Fibroblast of villous mesenchyme (primary cell): ENCODE results near the gene PALB2. TPM values are rescaled to one million over a fixed set of nuclear protein-coding genes. Genes with fewer than 3 reads are reported as not detected.
A peak's percentile ranks its signal among the peaks of the same experiment; 100 is the strongest.

ENCODE experiments used
- DNase-seq: peaks from one replicate; pipeline ENCODE4 v3.0.0-alpha.2; 2010; ENCODE audit warnings: low read depth
- H3K4me3 ChIP-seq: 2 replicates; pipeline ENCODE4 v1.5.1; 2011; ENCODE audit warnings: low read depth, mild to moderate bottlenecking, low read length
- total RNA-seq: library from RNA; depleted of rRNA; stranded (reverse); fragments of >200 nt; gene quantifications from 2 replicates; pipeline ENCODE4 v1.2.3, GENCODE V29; 2012
- TF ChIP-seq, protein P1 (sequence below): IDR thresholded peaks from 2 replicates; pipeline ENCODE4 v1.5.1; 2012; ENCODE audit warnings: low read depth, mild to moderate bottlenecking, low read length; ENCODE audit not compliant: insufficient read depth

The PALB2 gene
- 18.0 and 22.0 TPM in 2 replicates for total RNA-seq

DNA sequence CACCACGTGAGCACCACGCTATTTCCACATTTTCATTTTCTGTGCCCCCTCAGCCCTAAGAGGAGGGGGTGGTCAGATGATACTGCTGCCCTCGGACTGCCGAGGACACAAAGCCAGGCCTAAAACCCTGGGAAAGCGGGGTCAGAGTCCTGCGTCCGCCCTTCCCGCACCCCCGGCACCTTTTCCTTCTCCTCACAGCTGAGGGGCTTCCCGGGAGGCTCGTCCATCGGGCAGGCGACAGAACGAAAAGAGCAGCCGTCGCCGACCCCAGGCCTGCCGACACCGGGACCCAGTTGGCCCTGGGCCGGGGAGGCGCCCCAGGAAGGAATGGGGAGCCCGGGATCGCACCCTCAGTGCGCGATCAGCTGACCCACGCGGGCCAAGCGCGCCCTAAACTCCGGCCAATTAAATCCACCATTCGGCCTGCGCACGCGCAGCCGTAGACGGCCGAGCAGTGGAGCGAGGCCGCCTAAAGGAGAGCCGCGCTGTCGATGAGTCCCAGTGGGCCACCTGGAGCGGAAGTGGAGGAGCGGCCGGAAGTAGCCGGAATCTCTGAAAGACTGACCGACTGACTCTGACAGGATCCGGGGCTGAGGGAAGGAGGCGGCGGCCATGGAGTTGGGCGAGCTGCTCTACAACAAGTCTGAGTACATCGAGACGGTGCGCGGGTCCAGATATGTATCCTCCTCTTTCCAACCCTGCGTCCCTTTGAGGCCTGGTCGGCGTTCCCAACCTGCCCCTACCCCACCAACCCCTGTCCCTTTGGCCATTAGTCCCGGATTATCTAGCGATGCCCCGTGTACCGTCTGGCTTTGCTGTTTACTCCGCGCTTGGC is at the start of gene PALB2, which contains the start of gene DCTN5:
TSS of gene PALB2 (minus strand) at position 380 of the 835 bp plus-strand sequence. CDS start at position 227, 153 bp downstream.
TSS of gene DCTN5 (plus strand) at position 536 of the 835 bp plus-strand sequence. CDS start at position 613, 77 bp downstream.
- DNase-seq, result peak; percentile 94
- TF ChIP-seq, protein P1, sequence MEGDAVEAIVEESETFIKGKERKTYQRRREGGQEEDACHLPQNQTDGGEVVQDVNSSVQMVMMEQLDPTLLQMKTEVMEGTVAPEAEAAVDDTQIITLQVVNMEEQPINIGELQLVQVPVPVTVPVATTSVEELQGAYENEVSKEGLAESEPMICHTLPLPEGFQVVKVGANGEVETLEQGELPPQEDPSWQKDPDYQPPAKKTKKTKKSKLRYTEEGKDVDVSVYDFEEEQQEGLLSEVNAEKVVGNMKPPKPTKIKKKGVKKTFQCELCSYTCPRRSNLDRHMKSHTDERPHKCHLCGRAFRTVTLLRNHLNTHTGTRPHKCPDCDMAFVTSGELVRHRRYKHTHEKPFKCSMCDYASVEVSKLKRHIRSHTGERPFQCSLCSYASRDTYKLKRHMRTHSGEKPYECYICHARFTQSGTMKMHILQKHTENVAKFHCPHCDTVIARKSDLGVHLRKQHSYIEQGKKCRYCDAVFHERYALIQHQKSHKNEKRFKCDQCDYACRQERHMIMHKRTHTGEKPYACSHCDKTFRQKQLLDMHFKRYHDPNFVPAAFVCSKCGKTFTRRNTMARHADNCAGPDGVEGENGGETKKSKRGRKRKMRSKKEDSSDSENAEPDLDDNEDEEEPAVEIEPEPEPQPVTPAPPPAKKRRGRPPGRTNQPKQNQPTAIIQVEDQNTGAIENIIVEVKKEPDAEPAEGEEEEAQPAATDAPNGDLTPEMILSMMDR, result no peak
- peak within 1 kb of the TSS; percentile 97 for H3K4me3 ChIP-seq

DNA sequence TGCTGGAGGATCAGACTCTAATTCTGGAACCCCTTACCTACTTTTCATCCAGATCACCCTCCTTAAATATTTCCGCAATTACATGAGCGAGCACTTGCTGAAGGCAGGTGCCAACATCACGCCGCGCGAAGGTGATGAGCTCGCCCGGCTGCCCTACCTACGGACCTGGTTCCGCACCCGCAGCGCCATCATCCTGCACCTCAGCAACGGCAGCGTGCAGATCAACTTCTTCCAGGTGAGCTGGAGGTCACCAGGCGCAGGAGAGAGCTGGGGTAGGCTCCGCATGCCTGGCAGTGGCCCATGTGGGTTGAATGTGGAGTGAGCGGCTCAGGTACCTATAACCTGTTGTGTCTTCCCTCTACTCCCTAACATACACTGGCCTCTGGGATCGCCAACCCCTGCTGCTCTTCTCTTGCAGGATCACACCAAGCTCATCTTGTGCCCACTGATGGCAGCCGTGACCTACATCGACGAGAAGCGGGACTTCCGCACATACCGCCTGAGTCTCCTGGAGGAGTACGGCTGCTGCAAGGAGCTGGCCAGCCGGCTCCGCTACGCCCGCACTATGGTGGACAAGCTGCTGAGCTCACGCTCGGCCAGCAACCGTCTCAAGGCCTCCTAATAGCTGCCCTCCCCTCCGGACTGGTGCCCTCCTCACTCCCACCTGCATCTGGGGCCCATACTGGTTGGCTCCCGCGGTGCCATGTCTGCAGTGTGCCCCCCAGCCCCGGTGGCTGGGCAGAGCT is 48.5 kb upstream of the PALB2 start:
- no peak overlapping the region for H3K4me3 ChIP-seq
- DNase-seq, result no peak
- TF ChIP-seq, protein P1, result no peak

DNA sequence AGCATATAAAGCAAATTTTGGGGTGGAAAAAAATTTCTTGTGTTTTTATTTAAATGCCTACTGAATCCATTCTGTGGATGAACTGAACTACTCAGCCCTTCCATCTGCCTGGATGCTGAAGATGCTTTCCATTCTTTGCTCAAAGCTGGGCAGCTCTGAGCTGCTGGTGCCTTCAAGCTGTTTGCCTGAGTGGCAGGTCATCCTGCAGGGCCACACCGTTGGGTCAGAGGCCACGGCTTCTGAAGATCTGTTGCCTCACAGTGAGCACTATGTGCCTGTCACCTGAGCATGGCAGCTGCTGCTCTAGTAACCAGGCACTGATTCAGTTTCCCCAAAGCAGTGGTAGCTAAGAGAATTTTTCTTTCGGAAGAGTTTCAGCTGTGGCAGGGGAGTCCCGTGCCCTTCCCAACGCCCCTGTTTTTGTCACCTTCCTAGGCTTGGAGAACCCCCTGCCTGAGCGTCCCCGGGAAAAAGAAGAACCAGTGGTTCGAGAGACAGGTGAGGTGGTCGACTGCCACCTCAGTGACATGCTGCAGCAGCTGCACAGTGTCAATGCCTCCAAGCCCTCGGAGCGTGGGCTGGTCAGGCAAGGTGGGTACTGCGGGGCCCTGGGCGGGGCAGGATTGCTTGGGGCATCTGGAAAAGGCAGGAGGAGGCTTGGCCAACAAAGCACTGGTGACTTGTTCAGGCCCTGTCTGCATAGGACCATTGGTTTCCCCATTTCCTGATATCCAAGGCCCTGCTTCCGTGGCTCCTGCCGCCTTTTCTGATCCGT is 46.1 kb upstream of the PALB2 start:
- TF ChIP-seq, protein P1, result no peak
- no peak overlapping the region for H3K4me3 ChIP-seq
- DNase-seq, result no peak

DNA sequence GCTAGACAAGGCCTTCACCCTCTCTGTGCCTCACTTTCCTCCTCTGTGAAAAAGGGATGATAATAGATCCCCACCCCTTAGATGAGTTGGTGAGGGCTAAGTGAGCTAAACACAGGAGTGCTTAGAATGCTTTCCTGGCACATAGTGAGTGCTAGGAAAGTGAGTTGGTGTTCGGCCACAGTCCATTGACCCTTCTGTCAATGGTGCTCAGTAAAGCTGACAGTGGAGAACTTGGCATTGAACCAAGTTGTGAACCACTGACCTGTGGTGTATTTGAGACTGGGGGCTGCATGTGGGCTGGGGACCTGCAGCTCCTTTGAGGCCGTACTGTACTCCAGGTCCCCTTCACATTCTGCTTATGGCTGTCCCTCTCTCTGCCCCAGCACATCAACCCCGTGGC is 42.4 kb upstream of the PALB2 start:
- H3K4me3 ChIP-seq, result no peak overlapping the region
- no peak for DNase-seq
- TF ChIP-seq, protein P1, result no peak

DNA sequence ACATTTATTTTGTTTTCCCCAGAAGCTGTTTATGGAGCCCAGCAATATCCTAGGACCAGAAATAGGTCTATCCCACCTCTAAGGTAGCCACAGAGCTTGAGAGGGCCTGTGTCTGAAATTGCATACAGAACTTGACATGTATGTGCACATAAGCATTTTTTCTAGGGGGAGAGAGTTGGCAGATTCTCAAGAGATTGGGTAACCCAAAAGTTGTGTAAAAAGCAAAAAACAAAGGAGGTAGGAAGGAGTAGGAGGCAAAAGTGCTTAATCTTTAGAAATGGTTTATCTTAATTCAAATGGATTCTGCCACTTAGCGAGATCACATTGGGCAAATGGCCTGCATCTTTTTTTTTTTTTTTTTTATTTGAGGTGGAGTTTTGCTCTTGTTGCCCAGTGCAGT is 41.1 kb upstream of the PALB2 start:
- TF ChIP-seq, protein P1, result no peak
- H3K4me3 ChIP-seq, result no peak overlapping the region
- peak; percentile 67 for DNase-seq

DNA sequence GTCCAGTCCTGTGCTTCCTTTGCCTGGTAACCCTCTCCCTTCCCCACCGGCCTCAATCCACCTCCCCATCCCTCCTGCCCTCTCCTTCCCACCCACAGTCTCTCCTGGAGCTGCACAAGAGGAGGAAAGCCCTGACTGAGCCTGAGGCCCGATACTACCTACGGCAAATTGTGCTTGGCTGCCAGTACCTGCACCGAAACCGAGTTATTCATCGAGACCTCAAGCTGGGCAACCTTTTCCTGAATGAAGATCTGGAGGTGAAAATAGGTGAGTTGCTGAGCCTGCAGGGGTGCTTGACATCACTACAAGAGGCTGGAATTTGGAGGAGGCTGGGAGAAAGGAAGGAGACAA is 38.9 kb upstream of the PALB2 start:
- no peak for DNase-seq
- TF ChIP-seq, protein P1, result no peak
- peak overlapping the region; percentile 75 for H3K4me3 ChIP-seq
